GM23248 (cell line): ENCODE measurements around the gene GAS2. TPM values are rescaled to one million over a fixed set of nuclear protein-coding genes. Genes with fewer than 3 reads are reported as not detected.

Experiments used
- DNase-seq: peaks from one replicate; pipeline ENCODE4 v3.0.0-alpha.2; 2015
- H2AFZ ChIP-seq: fragments of 200-600 bp; sonication (generic); 2 replicates; pipeline ENCODE4 v1.6.1; 2016; ENCODE audit warnings: antibody characterized with exemption
- H3F3A ChIP-seq: fragments of 200-600 bp; sonication (generic); 2 replicates; pipeline ENCODE4 v1.6.1; 2016; ENCODE audit warnings: mild to moderate bottlenecking, antibody characterized with exemption, mixed run types; ENCODE audit not compliant: insufficient read depth
- H3K27ac ChIP-seq: fragments of 200-600 bp; sonication (generic); 2 replicates; pipeline ENCODE4 v1.5.1; 2016; ENCODE audit warnings: mild to moderate bottlenecking
- H3K27me3 ChIP-seq: fragments of 200-600 bp; sonication (generic); replicated peaks from 2 replicates; pipeline ENCODE4 v1.6.1; 2016; ENCODE audit warnings: mild to moderate bottlenecking; ENCODE audit not compliant: insufficient read depth
- H3K36me3 ChIP-seq: fragments of 200-600 bp; sonication (generic); 2 replicates; pipeline ENCODE4 v1.6.1; 2016; ENCODE audit warnings: low read depth, mild to moderate bottlenecking
- H3K4me1 ChIP-seq: fragments of 200-600 bp; sonication (generic); 2 replicates; pipeline ENCODE4 v1.6.1; 2016; ENCODE audit warnings: mild to moderate bottlenecking; ENCODE audit not compliant: insufficient read depth
- H3K4me2 ChIP-seq: fragments of 200-600 bp; sonication (generic); one replicate; pipeline ENCODE4 v1.6.1; 2016; ENCODE audit warnings: mild to moderate bottlenecking; ENCODE audit not compliant: unreplicated experiment
- H3K4me3 ChIP-seq: fragments of 200-600 bp; sonication (generic); 2 replicates; pipeline ENCODE4 v1.5.1; 2016; ENCODE audit warnings: mild to moderate bottlenecking
- H3K79me2 ChIP-seq: fragments of 200-600 bp; sonication (generic); 2 replicates; pipeline ENCODE4 v1.6.1; 2016; ENCODE audit warnings: mild to moderate bottlenecking; ENCODE audit not compliant: insufficient read depth
- H3K9ac ChIP-seq: fragments of 200-600 bp; sonication (generic); 2 replicates; pipeline ENCODE4 v1.6.1; 2016; ENCODE audit warnings: mild to moderate bottlenecking
- H3K9me2 ChIP-seq: fragments of 200-600 bp; sonication (generic); 2 replicates; pipeline ENCODE4 v1.6.1; 2016; ENCODE audit warnings: mixed run types, mild to moderate bottlenecking, moderate library complexity; ENCODE audit not compliant: insufficient read depth
- H3K9me3 ChIP-seq: fragments of 200-600 bp; sonication (generic); one replicate; pipeline ENCODE4 v1.6.1; 2017; ENCODE audit warnings: low read depth
- H4K20me1 ChIP-seq: fragments of 200-600 bp; sonication (generic); 2 replicates; pipeline ENCODE4 v1.6.0; 2016; ENCODE audit not compliant: insufficient read depth
- EZH2 ChIP-seq: fragments of 200-600 bp; sonication (generic); IDR thresholded peaks from 2 replicates; pipeline ENCODE4 v1.6.1; 2018; ENCODE audit warnings: antibody characterized with exemption, mild to moderate bottlenecking; ENCODE audit not compliant: insufficient read depth, poor library complexity, severe bottlenecking
- EZH2phosphoT487 ChIP-seq: fragments of 200-600 bp; sonication (generic); IDR thresholded peaks from 2 replicates; pipeline ENCODE4 v1.6.1; 2018; ENCODE audit warnings: antibody characterized with exemption, moderate library complexity, mild to moderate bottlenecking, low read depth; ENCODE audit not compliant: insufficient read depth
- WGBS, 2 experiments: methylation state at CpG; one replicate each; pipeline ENCODE4 v1.1.6; 2015 to 2017; ENCODE audit warnings: low lambda C conversion rate in 2 of 2, low coverage in 1 of 2; ENCODE audit errors: missing lambda C conversion rate in 2 of 2; 5-methylcytosine and 5-hydroxymethylcytosine counted together
- in situ Hi-C: fragments of 300-500 bp; cut with MboI; formaldehyde crosslinking; loops from 2 replicates; pipeline ENCODE4 v1.15.0; 2020
- polyA plus RNA-seq: library from polyadenylated mRNA; unstranded; fragments of >200 nt; fragmentation: Nextera tagmentation; extraction: Ambion mirVana; gene quantifications from 2 replicates; pipeline ENCODE4 v1.2.1, GENCODE V29; 2016
- small RNA-seq: library from RNA; depleted of rRNA; stranded (forward); fragments of <200 nt; gene quantifications from one replicate; pipeline ENCODE3, GENCODE V24; 2014; ENCODE audit warnings: low read depth, low replicate concordance
- total RNA-seq: library from RNA; depleted of rRNA; stranded (reverse); fragments of >200 nt; shearing (Covaris generic); gene quantifications from 2 replicates; pipeline ENCODE4 v1.2.3, GENCODE V29; 2014; rRNA removed

GAS2 gene
- total and polyA plus RNA-seq, 2 experiments from 2014 or later = 0.63 to 1.2 TPM

DNA sequence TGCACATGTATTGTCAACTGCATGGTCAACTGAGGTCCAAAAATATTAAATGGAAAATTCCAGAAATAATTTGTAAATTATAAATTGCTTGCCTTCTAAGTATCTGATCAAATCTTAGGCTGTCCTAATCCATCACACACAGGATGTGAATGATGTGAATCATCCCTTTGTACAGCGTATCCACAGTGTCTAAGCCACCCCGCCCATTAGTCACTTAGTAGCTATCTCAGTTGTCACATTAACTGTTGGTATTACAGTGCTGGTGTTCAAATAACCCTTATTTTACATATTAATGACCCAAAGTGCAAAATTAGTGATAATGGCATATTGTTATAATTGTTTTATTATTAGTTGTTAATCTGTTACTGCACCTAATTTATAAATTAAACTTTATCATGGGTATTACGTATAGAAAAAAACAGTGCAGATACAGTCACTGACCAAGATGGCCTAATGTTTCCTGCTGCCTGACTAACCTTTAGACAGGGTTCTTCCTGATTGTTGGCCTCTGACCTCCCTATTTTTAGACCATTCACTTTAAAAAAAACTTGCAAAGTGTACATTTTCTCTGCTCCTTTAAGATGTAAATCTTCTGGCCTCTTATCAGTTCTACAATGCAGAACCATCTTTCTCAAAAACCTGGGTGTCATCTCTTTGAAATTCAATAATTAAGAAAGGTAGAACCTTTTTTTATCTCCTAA, 166.1 kb downstream of the GAS2 start:
- TF ChIP-seq EZH2phosphoT487 (no peak), EZH2 (no peak)
- H3F3A ChIP-seq = no peaks in the 10 kb centered on the region
- no peaks in the 10 kb centered on the region for H3K9me3 ChIP-seq
- no peak overlapping the region for H2AFZ ChIP-seq
- no peaks in the 10 kb centered on the region for H4K20me1 ChIP-seq
- in situ Hi-C loops = no loop called here
- H3K9me2 ChIP-seq = no peaks in the 10 kb centered on the region
- H3K27ac ChIP-seq = no peak overlapping the region
- H3K36me3 ChIP-seq = no peaks in the 10 kb centered on the region
- H3K79me2 ChIP-seq = no peaks in the 10 kb centered on the region
- H3K4me3 ChIP-seq = no peak overlapping the region
- no peaks in the 10 kb centered on the region for H3K27me3 ChIP-seq
- WGBS, 2 experiments = 39 to 43% methylated on average over 3 of the region's 3 CpGs
- DNase-seq = peak; percentile 19
- no peaks in the 10 kb centered on the region for H3K4me1 ChIP-seq
- no peak overlapping the region for H3K4me2 ChIP-seq
- no peak overlapping the region for H3K9ac ChIP-seq

DNA sequence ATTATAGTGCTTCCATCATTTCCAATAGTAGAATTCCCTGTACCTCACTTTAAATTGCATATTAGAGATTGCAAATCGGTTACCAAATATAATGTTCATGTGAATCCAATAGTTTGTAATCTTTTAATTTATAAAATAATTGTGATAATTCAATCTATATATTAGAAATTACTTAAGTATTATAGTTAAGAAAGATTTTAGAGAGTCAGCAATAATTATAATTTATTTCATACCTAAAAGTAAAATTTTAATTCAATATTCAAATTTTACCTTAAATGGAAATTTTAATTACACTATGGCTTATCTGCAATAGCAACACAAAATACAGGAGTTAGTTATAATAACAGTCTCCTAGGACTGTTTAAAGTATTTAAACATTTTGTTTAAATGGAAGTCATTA, 180.3 kb downstream of the GAS2 start:
- H3K9ac ChIP-seq = no peak overlapping the region
- H3K4me2 ChIP-seq = no peak overlapping the region
- H3K9me2 ChIP-seq = no peaks in the 10 kb centered on the region
- DNase-seq = no peak
- no peaks in the 10 kb centered on the region for H3F3A ChIP-seq
- no peaks in the 10 kb centered on the region for H3K9me3 ChIP-seq
- H3K79me2 ChIP-seq = no peaks in the 10 kb centered on the region
- no peak overlapping the region for H2AFZ ChIP-seq
- H3K27me3 ChIP-seq = no peaks in the 10 kb centered on the region
- H3K4me1 ChIP-seq = no peaks in the 10 kb centered on the region
- H3K36me3 ChIP-seq = no peaks in the 10 kb centered on the region
- WGBS, 2 experiments = 40 to 45% methylated on average over 1 of the region's 1 CpG
- H3K4me3 ChIP-seq = no peak overlapping the region
- in situ Hi-C loops = no loop called here
- TF ChIP-seq EZH2 = no peak
- no peak for TF ChIP-seq EZH2phosphoT487
- H3K27ac ChIP-seq = no peak overlapping the region
- H4K20me1 ChIP-seq = no peaks in the 10 kb centered on the region

DNA sequence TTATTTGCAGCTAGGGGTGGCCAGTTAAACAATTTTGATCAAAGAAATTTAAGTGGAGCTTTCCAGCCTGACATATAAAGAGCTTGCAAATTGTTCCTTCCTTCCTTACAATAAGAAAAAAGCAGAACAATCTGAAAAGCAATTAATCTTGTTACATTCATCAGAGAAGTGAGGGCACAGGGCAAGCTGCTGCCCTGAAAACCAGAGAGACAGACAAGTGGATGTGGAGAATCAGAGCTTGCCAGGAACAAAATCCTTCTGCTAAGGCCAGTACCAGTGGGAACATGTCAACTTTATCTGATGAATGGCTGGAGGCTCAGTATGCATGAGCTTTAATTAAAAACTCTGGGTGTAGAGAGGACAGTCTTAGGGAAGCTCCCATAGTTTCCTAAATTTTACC, 185.1 kb downstream of the GAS2 start:
- no peaks in the 10 kb centered on the region for H3K79me2 ChIP-seq
- no peak overlapping the region for H3K4me3 ChIP-seq
- H4K20me1 ChIP-seq = no peaks in the 10 kb centered on the region
- no peak overlapping the region for H3K4me2 ChIP-seq
- no peak overlapping the region for H3K27ac ChIP-seq
- no peaks in the 10 kb centered on the region for H3K9me2 ChIP-seq
- TF ChIP-seq EZH2 (no peak), EZH2phosphoT487 (no peak)
- H3K36me3 ChIP-seq = no peaks in the 10 kb centered on the region
- no peaks in the 10 kb centered on the region for H3F3A ChIP-seq
- no peaks in the 10 kb centered on the region for H3K27me3 ChIP-seq
- H3K4me1 ChIP-seq = no peaks in the 10 kb centered on the region
- H2AFZ ChIP-seq = no peak overlapping the region
- DNase-seq = no peak
- H3K9ac ChIP-seq = no peak overlapping the region
- in situ Hi-C loops = no loop called here
- H3K9me3 ChIP-seq = no peaks in the 10 kb centered on the region

DNA sequence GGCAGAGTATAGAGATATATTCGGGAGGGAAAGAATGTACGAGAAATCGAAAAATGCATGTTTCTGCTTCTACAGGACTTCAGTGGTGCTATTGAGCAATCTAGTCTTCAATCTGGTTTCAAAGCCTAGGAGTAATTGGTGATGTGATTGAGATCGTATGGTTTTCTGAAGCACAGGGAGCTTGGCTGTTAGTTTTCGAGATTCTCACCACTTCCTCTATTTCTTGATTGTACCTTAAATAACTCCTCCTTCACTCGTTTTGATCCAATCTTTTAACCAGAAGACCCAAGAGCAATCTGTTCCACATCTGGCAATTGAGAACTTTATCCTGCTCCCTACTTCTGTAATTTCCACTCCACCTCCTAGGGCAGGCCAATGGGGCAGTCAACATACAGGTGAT, 193.3 kb downstream of the GAS2 start:
- no peaks in the 10 kb centered on the region for H3K9me2 ChIP-seq
- H3K4me2 ChIP-seq = no peak overlapping the region
- in situ Hi-C loops = no loop called here
- H3K9ac ChIP-seq = no peak overlapping the region
- TF ChIP-seq EZH2phosphoT487 (no peak), EZH2 (no peak)
- DNase-seq = no peak
- no peaks in the 10 kb centered on the region for H4K20me1 ChIP-seq
- H3F3A ChIP-seq = no peaks in the 10 kb centered on the region
- no peaks in the 10 kb centered on the region for H3K9me3 ChIP-seq
- H3K27ac ChIP-seq = no peak overlapping the region
- H3K36me3 ChIP-seq = no peaks in the 10 kb centered on the region
- H3K4me3 ChIP-seq = no peak overlapping the region
- no peaks in the 10 kb centered on the region for H3K79me2 ChIP-seq
- H3K27me3 ChIP-seq = no peaks in the 10 kb centered on the region
- H3K4me1 ChIP-seq = no peaks in the 10 kb centered on the region
- H2AFZ ChIP-seq = no peak overlapping the region
- 52 to 56% methylated on average over 6 of the region's 6 CpGs for WGBS, 2 experiments

DNA sequence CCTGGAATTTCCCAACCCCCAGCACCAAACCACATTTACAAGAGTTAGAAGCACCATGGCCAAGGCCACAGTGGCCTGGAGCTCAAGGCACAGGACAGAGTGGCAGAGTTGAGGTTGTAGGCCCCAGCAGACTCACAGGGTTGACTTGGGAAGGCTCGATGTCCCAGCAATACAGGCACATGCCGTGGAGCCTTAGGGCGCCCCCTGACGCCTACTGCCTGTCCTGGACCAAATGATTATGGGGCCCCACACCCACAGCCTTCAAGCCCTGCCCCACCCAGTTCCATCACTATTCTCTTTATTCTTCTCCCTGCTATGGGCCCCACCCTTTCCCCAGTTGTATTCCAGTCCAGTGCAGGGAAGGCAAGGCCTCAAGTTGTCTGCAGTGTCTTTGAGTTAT, 193.8 kb downstream of the GAS2 start, which contains the start of gene CCDC179:
Gene CCDC179 (minus strand): TSS at position 234 of the 400 bp plus-strand sequence. CDS start 53 bp downstream, at position 181.
- TF ChIP-seq EZH2 = no peak
- no peak for TF ChIP-seq EZH2phosphoT487
- H3K9ac ChIP-seq = no peak within 1 kb of the TSS
- H3K4me1 ChIP-seq = no peaks in the 10 kb centered on the region
- H3K9me2 ChIP-seq = no peaks in the 10 kb centered on the region
- no peak within 1 kb of the TSS for H3K4me2 ChIP-seq
- H3K79me2 ChIP-seq = no peaks in the 10 kb centered on the region
- H3F3A ChIP-seq = no peaks in the 10 kb centered on the region
- no peak within 1 kb of the TSS for H3K27ac ChIP-seq
- no peaks in the 10 kb centered on the region for H3K9me3 ChIP-seq
- H3K27me3 ChIP-seq = no peaks in the 10 kb centered on the region
- in situ Hi-C loops = no loop called here
- no peaks in the 10 kb centered on the region for H4K20me1 ChIP-seq
- H3K36me3 ChIP-seq = no peaks in the 10 kb centered on the region
- WGBS, 2 experiments = 54 to 86% methylated on average over 4 of the region's 4 CpGs
- H2AFZ ChIP-seq = no peak within 1 kb of the TSS
- DNase-seq = no peak
- H3K4me3 ChIP-seq = no peak within 1 kb of the TSS

Small RNA genes lying within 50 kb of the gene (small RNA-seq; reads per million reads assigned to genes)
- not detected for gene RNA5SP338

Other genes starting within 250 kb of the GAS2 start
- 7.5 and 13.4 TPM in 2 replicates for gene FANCF, start 40.8 kb upstream of the GAS2 start, total RNA-seq
- 7.3 TPM in 2 replicates for gene FANCF, start 40.8 kb upstream of the GAS2 start, polyA plus RNA-seq
- gene SVIP, start 163.2 kb downstream of the GAS2 start, total RNA-seq = 0.51 and 0.54 TPM in 2 replicates
- gene SVIP, start 163.2 kb downstream of the GAS2 start, polyA plus RNA-seq = 2.4 and 4.2 TPM in 2 replicates
- gene CCDC179, start 193.9 kb downstream of the GAS2 start, total RNA-seq = not detected in 2 replicates
- not detected in 2 replicates for gene CCDC179, start 193.9 kb downstream of the GAS2 start, polyA plus RNA-seq